ENCODE results near the gene SPRYD4.
"Not testable (repeated sequence)": the region's sequence is repeated elsewhere in the genome, so short reads cannot be mapped to it uniquely, and the experiment has no call there.

DNA sequence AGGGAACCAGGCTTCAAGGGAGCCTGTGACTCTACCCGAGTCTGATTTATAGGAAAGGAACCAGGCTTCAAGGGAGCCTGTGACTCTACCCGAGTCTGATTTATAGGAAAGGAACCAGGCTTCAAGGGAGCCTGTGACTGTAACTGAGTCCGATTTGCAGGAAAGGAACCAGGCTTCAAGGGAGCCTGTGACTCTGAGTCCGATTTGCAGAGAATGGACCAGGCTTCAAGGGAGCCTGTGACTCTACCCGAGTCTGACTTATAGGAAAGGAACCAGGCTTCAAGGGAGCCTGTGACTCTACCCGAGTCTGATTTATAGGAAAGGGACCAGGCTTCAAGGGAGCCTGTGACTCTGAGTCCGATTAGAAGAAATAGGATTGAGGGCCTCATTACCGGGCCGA lies 31.1 kb downstream of the SPRYD4 start:
- TF ChIP-seq, protein P1, sequence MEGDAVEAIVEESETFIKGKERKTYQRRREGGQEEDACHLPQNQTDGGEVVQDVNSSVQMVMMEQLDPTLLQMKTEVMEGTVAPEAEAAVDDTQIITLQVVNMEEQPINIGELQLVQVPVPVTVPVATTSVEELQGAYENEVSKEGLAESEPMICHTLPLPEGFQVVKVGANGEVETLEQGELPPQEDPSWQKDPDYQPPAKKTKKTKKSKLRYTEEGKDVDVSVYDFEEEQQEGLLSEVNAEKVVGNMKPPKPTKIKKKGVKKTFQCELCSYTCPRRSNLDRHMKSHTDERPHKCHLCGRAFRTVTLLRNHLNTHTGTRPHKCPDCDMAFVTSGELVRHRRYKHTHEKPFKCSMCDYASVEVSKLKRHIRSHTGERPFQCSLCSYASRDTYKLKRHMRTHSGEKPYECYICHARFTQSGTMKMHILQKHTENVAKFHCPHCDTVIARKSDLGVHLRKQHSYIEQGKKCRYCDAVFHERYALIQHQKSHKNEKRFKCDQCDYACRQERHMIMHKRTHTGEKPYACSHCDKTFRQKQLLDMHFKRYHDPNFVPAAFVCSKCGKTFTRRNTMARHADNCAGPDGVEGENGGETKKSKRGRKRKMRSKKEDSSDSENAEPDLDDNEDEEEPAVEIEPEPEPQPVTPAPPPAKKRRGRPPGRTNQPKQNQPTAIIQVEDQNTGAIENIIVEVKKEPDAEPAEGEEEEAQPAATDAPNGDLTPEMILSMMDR (IDR thresholded peaks at IDR 0.05) = not testable (repeated sequence)
- not testable (repeated sequence) for TF ChIP-seq POLR2A (IDR thresholded peaks at IDR 0.05)

Data from esophagus squamous epithelium (tissue), 4 donors.